B cell (primary cell): ENCODE data around the gene OGDH. TPM values are rescaled to one million over a fixed set of nuclear protein-coding genes. Genes with fewer than 3 reads are reported as not detected.

Experiments used
- ATAC-seq: fragments of 200-7000 bp; cut with Tn5 transposase; one replicate; pipeline ENCODE4 v1.10.0; 2021; ENCODE audit warnings: low read depth, mild to moderate bottlenecking, moderate number of reproducible peaks, moderate library complexity
- CTCF ChIA-PET: fragments of 350-600 bp; sonication (Branson Sonifier 250); formaldehyde crosslinking; loops from one replicate; lab custom pipeline; 2021; ENCODE audit warnings: antibody characterized with exemption, inconsistent platforms; lab: Charles Lee
- POLR2A ChIA-PET: fragments of 350-600 bp; sonication (Branson Sonifier 250); formaldehyde crosslinking; loops from one replicate; lab custom pipeline; 2021; ENCODE audit warnings: antibody characterized with exemption; lab: Charles Lee
- DNase-seq: peaks from one replicate; pipeline ENCODE4 v3.0.0; 2013
- H2AFZ ChIP-seq: 2 replicates; pipeline ENCODE4 v1.6.1; 2012; ENCODE audit warnings: mild to moderate bottlenecking, low read depth, low read length; ENCODE audit not compliant: insufficient read depth, poor library complexity, severe bottlenecking
- H3K27ac ChIP-seq, 2 donors: 1 replicate in 1 of 2; 2 replicates in 1 of 2; pipeline ENCODE4 v1.5.1; 2012 to 2013; ENCODE audit warnings: low read length in 2 of 2, mild to moderate bottlenecking in 2 of 2, moderate library complexity in 1 of 2
- H3K27me3 ChIP-seq, 4 experiments: fragments of 200-600 bp in 1 of 4; sonication (generic) in 1 of 4; replicated peaks in 1 of 4; 1 replicate in 2 of 4; 2 replicates in 2 of 4; pipeline versions ENCODE4 v1.6.1 to v1.7.0; 2013 to 2016; ENCODE audit warnings: low read length in 3 of 4, mild to moderate bottlenecking in 2 of 4, mixed read lengths in 1 of 4, moderate library complexity in 1 of 4; ENCODE audit not compliant: insufficient read depth in 4 of 4, control insufficient read depth in 3 of 4; ENCODE audit errors: control extremely low read depth in 1 of 4
- H3K36me3 ChIP-seq, 2 experiments: replicated peaks in 1 of 2; 1 replicate in 1 of 2; 2 replicates in 1 of 2; pipeline versions ENCODE4 v1.6.1 to v1.7.1; 2013; ENCODE audit warnings: low read length in 1 of 2; ENCODE audit not compliant: insufficient read depth in 2 of 2, control insufficient read depth in 1 of 2; ENCODE audit errors: control extremely low read depth in 1 of 2, extremely low read depth in 1 of 2
- H3K4me1 ChIP-seq, 2 donors: fragments of 200-600 bp in 1 of 2; sonication (generic) in 1 of 2; 1 replicate in 1 of 2; 2 replicates in 1 of 2; pipeline versions ENCODE4 v1.5.1 to v1.6.1; 2013 to 2017; ENCODE audit warnings: low read length in 2 of 2; ENCODE audit not compliant: control insufficient read depth in 2 of 2, insufficient read depth in 2 of 2
- H3K4me2 ChIP-seq: replicated peaks from 2 replicates; pipeline ENCODE3; 2012; ENCODE audit warnings: mild to moderate bottlenecking, low read depth, low read length; ENCODE audit not compliant: poor library complexity, severe bottlenecking
- H3K4me3 ChIP-seq, 5 experiments: fragments of 200-600 bp in 1 of 5; sonication (generic) in 1 of 5; 1 replicate in 3 of 5; 2 replicates in 2 of 5; pipeline versions ENCODE4 v1.5.1 to v1.7.0; 2011 to 2016; ENCODE audit warnings: low read length in 4 of 5, mild to moderate bottlenecking in 4 of 5, low read depth in 2 of 5, control low read depth in 1 of 5, moderate library complexity in 1 of 5; ENCODE audit not compliant: insufficient read depth in 1 of 5; ENCODE audit errors: control extremely low read depth in 1 of 5, extremely low read depth in 1 of 5
- H3K79me2 ChIP-seq: fragments of 200-600 bp; sonication (generic); one replicate; pipeline ENCODE4 v1.6.0; 2016; ENCODE audit warnings: low read length; ENCODE audit not compliant: control insufficient read depth, insufficient read depth
- H3K9ac ChIP-seq: fragments of 200-600 bp; sonication (generic); 2 replicates; pipeline ENCODE4 v1.6.1; 2017; ENCODE audit warnings: mild to moderate bottlenecking, low read length, moderate library complexity
- H3K9me3 ChIP-seq, 3 donors: one replicate each; pipeline versions ENCODE4 v1.6.1 to v1.7.1; 2013; ENCODE audit warnings: low read length in 2 of 3; ENCODE audit not compliant: control insufficient read depth in 2 of 3, insufficient read depth in 1 of 3; ENCODE audit errors: control extremely low read depth in 1 of 3
- H4K20me1 ChIP-seq: 2 replicates; pipeline ENCODE4 v1.6.0; 2012; ENCODE audit warnings: mild to moderate bottlenecking, low read length; ENCODE audit not compliant: insufficient read depth, control insufficient read depth, poor library complexity, severe bottlenecking
- H3K27ac Mint-ChIP-seq: one replicate; pipeline ENCODE4 v1.8.0; 2021; ENCODE audit warnings: mixed read lengths
- H3K27me3 Mint-ChIP-seq: one replicate; pipeline ENCODE4 v1.8.0; 2021; ENCODE audit warnings: mixed read lengths
- H3K4me1 Mint-ChIP-seq: one replicate; pipeline ENCODE4 v1.8.0; 2021; ENCODE audit warnings: mixed read lengths
- H3K4me3 Mint-ChIP-seq: one replicate; pipeline ENCODE4 v1.8.0; 2021; ENCODE audit warnings: mixed read lengths
- H3K9me3 Mint-ChIP-seq: one replicate; pipeline ENCODE4 v1.8.0; 2022; ENCODE audit warnings: mixed read lengths; ENCODE audit not compliant: insufficient read depth
- EZH2 ChIP-seq: IDR thresholded peaks from 2 replicates; pipeline ENCODE4 v1.6.1; 2012; ENCODE audit warnings: borderline replicate concordance, low read depth, mild to moderate bottlenecking, moderate library complexity, low read length; ENCODE audit not compliant: insufficient read depth, poor library complexity, severe bottlenecking
- WGBS: methylation state at CpG from one replicate; pipeline ENCODE4 v1.1.5; 2013; ENCODE audit warnings: missing lambda C conversion rate; ENCODE audit not compliant: insufficient coverage; 5-methylcytosine and 5-hydroxymethylcytosine counted together
- intact Hi-C: fragments of 100-400 bp; cut with micrococcal nuclease; formaldehyde crosslinking; loops from one replicate; pipeline ENCODE4 v1.10.0; 2022
- polyA plus RNA-seq: library from polyadenylated mRNA; depleted of rRNA; stranded (reverse); fragments of >200 nt; gene quantifications from 2 replicates; pipeline ENCODE4 v1.2.3, GENCODE V29; 2012
- total RNA-seq, 2 donors: library from RNA; stranded (reverse); fragments of 120-200 nt in 1 of 2; gene quantifications; 1 replicate in 1 of 2; 2 replicates in 1 of 2; pipeline versions ENCODE4 v1.2.3 to v1.2.4, GENCODE V29; 2013 to 2022
- TF ChIP-seq, protein P1 (sequence below): fragments of 200-600 bp; IDR thresholded peaks from one replicate; pipeline ENCODE4 v1.8.0; 2022; ENCODE audit warnings: antibody characterized with exemption, mild to moderate bottlenecking

OGDH gene
- total and polyA plus RNA-seq, 2 donors (not counting 1 experiment from before 2014, with no cell fraction given), result 42.6 to 80.2 TPM

DNA sequence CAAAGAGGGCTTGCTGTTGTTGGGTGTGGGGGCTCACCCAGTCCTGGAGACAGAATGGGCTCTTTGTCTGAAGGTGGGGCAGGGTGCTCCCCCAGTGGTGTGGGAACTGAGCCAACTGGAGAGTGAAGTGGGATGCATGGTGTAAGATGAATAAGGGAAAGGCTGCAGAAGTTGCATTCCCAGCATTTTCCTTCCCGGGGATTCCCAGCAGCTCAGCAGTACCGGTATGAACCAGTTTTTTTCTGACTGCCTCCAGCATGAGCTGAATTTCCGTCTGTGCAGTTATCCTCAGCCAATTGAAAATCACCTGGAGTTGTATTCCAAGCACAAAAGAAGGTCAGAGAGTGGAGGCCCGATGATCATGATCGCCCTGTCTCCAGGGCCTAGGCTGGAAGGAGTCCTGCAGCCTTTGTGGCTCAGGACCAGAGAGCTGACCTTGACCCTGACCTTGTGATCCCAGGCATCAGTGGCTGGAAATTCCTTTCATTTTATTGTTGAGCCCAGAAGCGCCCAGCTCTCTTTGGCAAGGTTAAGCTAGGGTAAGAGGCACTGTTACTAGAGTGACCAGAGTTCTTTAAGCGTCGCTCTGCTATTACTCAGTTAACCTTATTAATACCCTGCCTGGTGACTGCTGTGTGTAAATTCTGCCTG is 33.4 kb downstream of the OGDH start:
- no peak for ATAC-seq
- H2AFZ ChIP-seq, result peak overlapping the region; percentile 23
- H3K9ac ChIP-seq, result no peak overlapping the region
- peaks cover 38 to 60% of the 10 kb centered on the region in 2 donors for H3K4me1 ChIP-seq
- ChIA-PET POLR2A (interaction anchor here (0.6 to 3.2 kb wide), 6 partner anchors 11 to 208 kb away, joined by 3 to 27 read pairs (median 6); partner anchors contain the start of genes H2AZ2, OGDH, TMED4 and ZMIZ2), CTCF (interaction anchor here (0.7 to 4.5 kb wide), 13 partner anchors 9 to 496 kb away, joined by 3 to 25 read pairs (median 3); partner anchors contain the start of genes H2AZ2 and OGDH)
- peak overlapping the region in 1 of 5 experiments; percentile 31 for H3K4me3 ChIP-seq
- Mint-ChIP-seq H3K4me1 (peaks cover 50% of the 10 kb centered on the region), H3K27me3 (no peaks in the 10 kb centered on the region), H3K9me3 (no peaks in the 10 kb centered on the region), H3K27ac (peak overlapping the region; percentile 99), H3K4me3 (peak overlapping the region; percentile 68)
- no peaks in the 10 kb centered on the region for H4K20me1 ChIP-seq
- no peak for DNase-seq
- no peaks in the 10 kb centered on the region for H3K27me3 ChIP-seq
- WGBS, result 73% methylated on average over 5 of the region's 8 CpGs
- H3K27ac ChIP-seq, result peak overlapping the region; percentile 83 to 93
- H3K4me2 ChIP-seq, result peak overlapping the region; percentile 61
- no peaks in the 10 kb centered on the region for H3K36me3 ChIP-seq
- TF ChIP-seq EZH2, result no peak
- TF ChIP-seq, protein P1, sequence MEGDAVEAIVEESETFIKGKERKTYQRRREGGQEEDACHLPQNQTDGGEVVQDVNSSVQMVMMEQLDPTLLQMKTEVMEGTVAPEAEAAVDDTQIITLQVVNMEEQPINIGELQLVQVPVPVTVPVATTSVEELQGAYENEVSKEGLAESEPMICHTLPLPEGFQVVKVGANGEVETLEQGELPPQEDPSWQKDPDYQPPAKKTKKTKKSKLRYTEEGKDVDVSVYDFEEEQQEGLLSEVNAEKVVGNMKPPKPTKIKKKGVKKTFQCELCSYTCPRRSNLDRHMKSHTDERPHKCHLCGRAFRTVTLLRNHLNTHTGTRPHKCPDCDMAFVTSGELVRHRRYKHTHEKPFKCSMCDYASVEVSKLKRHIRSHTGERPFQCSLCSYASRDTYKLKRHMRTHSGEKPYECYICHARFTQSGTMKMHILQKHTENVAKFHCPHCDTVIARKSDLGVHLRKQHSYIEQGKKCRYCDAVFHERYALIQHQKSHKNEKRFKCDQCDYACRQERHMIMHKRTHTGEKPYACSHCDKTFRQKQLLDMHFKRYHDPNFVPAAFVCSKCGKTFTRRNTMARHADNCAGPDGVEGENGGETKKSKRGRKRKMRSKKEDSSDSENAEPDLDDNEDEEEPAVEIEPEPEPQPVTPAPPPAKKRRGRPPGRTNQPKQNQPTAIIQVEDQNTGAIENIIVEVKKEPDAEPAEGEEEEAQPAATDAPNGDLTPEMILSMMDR, result no peak
- peaks cover 27% of the 10 kb centered on the region for H3K79me2 ChIP-seq
- no peaks in the 10 kb centered on the region for H3K9me3 ChIP-seq
- intact Hi-C loops, result loop anchor here (1.0 to 2.0 kb wide), 3 partner anchors 33 to 157 kb away; partner anchors contain the start of genes OGDH, PPIA and ZMIZ2

DNA sequence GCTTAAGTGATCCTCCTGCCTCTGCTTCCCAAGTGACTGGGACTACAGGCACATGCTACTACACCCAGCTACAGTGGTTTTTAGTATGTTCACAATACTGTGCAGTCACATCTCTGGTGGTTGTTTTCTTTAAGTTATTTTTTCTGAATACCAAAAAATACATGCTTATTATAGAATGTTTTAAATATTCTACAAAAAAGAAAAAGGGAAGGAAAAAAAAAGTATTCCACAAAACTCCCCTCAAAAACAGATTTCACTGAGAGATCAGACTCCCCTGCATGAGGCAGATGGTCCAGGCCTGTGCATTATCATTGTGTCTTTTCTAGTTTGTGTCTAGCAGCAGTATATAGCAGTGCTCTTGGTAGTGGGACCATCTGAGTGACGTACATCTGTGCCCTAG is 36.8 kb downstream of the OGDH start:
- peaks cover 21 to 32% of the 10 kb centered on the region in 2 donors for H3K4me1 ChIP-seq
- no peak overlapping the region for H3K4me2 ChIP-seq
- H3K9me3 ChIP-seq, result no peaks in the 10 kb centered on the region
- Mint-ChIP-seq H3K9me3 (no peaks in the 10 kb centered on the region), H3K4me1 (peaks cover 33% of the 10 kb centered on the region), H3K27me3 (no peaks in the 10 kb centered on the region), H3K27ac (no peak overlapping the region), H3K4me3 (no peak overlapping the region)
- H3K79me2 ChIP-seq, result peaks cover 37% of the 10 kb centered on the region
- H4K20me1 ChIP-seq, result no peaks in the 10 kb centered on the region
- no peaks in the 10 kb centered on the region for H3K27me3 ChIP-seq
- TF ChIP-seq, protein P1, result no peak
- no peak for TF ChIP-seq EZH2
- DNase-seq (no peak), ATAC-seq (no peak)
- no peak overlapping the region for H3K9ac ChIP-seq
- intact Hi-C loops, result no loop called here
- H3K4me3 ChIP-seq, result no peak overlapping the region
- peaks cover 0 to 17% of the 10 kb centered on the region in 2 experiments for H3K36me3 ChIP-seq
- ChIA-PET CTCF (no interaction called here), POLR2A (no interaction called here)
- no peak overlapping the region for H3K27ac ChIP-seq
- H2AFZ ChIP-seq, result no peak overlapping the region
- WGBS, result no CpG with 5 or more reads among the region's 1 CpG
